Measurements from ENCODE around the gene MAN2C1.
A peak's percentile ranks its signal among the peaks of the same experiment; 100 is the strongest.
"Not testable (repeated sequence)": the region's sequence is repeated elsewhere in the genome, so short reads cannot be mapped to it uniquely, and the experiment has no call there.

The MAN2C1 gene

GRCh38 chr15:75362642-75363249 lies 5.7 kb downstream of the MAN2C1 start:
- H3K4me3 ChIP-seq = no peak overlapping the region

GRCh38 chr15:75361989-75362641 lies 6.3 kb downstream of the MAN2C1 start:
- H3K4me3 ChIP-seq = no peak overlapping the region
- no peak overlapping the region for H3K27ac ChIP-seq

More at GRCh38 chr15:75362642-75363249, 5.7 kb downstream of the MAN2C1 start:
- H3K27ac ChIP-seq = no peak overlapping the region

GRCh38 chr15:75361361-75361988 lies 6.9 kb downstream of the MAN2C1 start:
- Histone ChIP-seq H3K27ac (no peak overlapping the region), H3K4me3 (no peak overlapping the region)

GRCh38 chr15:75360856-75361255 lies 7.6 kb downstream of the MAN2C1 start:
- H3K4me3 ChIP-seq = no peak overlapping the region
- no peak overlapping the region for H3K27ac ChIP-seq

GRCh38 chr15:75360391-75360790 lies 8.0 kb downstream of the MAN2C1 start:
- Histone ChIP-seq H3K27ac (no peak overlapping the region), H3K4me3 (no peak overlapping the region)

GRCh38 chr15:75359537-75360250 lies 8.7 kb downstream of the MAN2C1 start:
- no peak overlapping the region for H3K27ac ChIP-seq
- no peak overlapping the region for H3K4me3 ChIP-seq

- Histone ChIP-seq H3K4me3 (no peak overlapping the region), H3K27ac (no peak overlapping the region)
These were observed 9.5 kb downstream of the MAN2C1 start for GRCh38 chr15:75358771-75359536.

GRCh38 chr15:75357976-75358673 lies 10.3 kb downstream of the MAN2C1 start:
- no peak overlapping the region for H3K27ac ChIP-seq
- no peak overlapping the region for H3K4me3 ChIP-seq

- H3K4me3 ChIP-seq = no peak overlapping the region
- H3K27ac ChIP-seq = no peak overlapping the region
These were observed 11.9 kb downstream of the MAN2C1 start for GRCh38 chr15:75356517-75356916.

GRCh38 chr15:75356006-75356405 lies 12.4 kb downstream of the MAN2C1 start:
- Histone ChIP-seq H3K27ac (no peak overlapping the region), H3K4me3 (no peak overlapping the region)

GRCh38 chr15:75355369-75355768 lies 13.0 kb downstream of the MAN2C1 start:
- no peak overlapping the region for H3K27ac ChIP-seq

GRCh38 chr15:75354454-75354853 lies 14.0 kb downstream of the MAN2C1 start:
- H3K27ac ChIP-seq = no peak overlapping the region
- H3K4me3 ChIP-seq = no peak overlapping the region

More at GRCh38 chr15:75355369-75355768, 13.0 kb downstream of the MAN2C1 start:
- no peak overlapping the region for H3K4me3 ChIP-seq

- H3K4me3 ChIP-seq = no peak overlapping the region
These were observed 14.8 kb downstream of the MAN2C1 start for GRCh38 chr15:75353604-75354003.

GRCh38 chr15:75352186-75353080 lies 16.0 kb downstream of the MAN2C1 start:
- Histone ChIP-seq H3K27ac (no peak overlapping the region), H3K4me3 (no peak overlapping the region)

More at GRCh38 chr15:75353604-75354003, 14.8 kb downstream of the MAN2C1 start:
- no peak overlapping the region for H3K27ac ChIP-seq

- Histone ChIP-seq H3K27ac (peak overlapping the region in 2 of 21 experiments; percentile 0 to 20), H3K4me3 (no peak overlapping the region)
These were observed 17.6 kb downstream of the MAN2C1 start for GRCh38 chr15:75350601-75351361.

- peak overlapping the region in 4 of 21 experiments; percentile 0 to 25 (median 12) for H3K27ac ChIP-seq
These were observed 18.4 kb downstream of the MAN2C1 start for GRCh38 chr15:75349851-75350588.

GRCh38 chr15:75349351-75349669 lies 19.1 kb downstream of the MAN2C1 start:
- H3K27ac ChIP-seq = peak overlapping the region in 3 of 21 experiments; percentile 4 to 25 (median 20)

More at GRCh38 chr15:75349851-75350588, 18.4 kb downstream of the MAN2C1 start:
- H3K4me3 ChIP-seq = no peak overlapping the region

More at GRCh38 chr15:75349351-75349669, 19.1 kb downstream of the MAN2C1 start:
- not testable (repeated sequence) for H3K4me3 ChIP-seq
